ENCODE data around the gene PPP2R2B.
"Not testable (repeated sequence)": the region's sequence is repeated elsewhere in the genome, so short reads cannot be mapped to it uniquely, and the experiment has no call there.

PPP2R2B gene

DNA sequence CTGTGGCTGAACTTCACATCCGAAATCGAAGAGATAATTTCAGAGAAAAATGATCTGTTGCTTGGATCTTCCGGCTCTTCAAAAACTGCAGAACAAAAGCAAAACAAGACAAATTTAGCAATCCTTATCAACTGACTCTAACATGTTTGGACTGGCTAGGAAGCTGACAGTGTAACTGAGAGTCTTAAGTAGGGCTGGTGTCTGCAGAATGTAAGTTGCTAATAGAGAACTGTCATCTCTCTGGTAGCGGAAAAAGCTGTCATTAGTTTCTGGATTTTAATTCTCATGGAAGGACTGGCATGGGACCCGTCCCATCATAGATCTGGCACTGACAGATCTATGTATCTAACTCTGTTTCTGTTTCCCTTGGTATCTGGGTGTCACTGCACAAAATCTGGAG is 278.2 kb downstream of the PPP2R2B start:
- DNase-seq (ENCODE audit: low read depth), result no peak

DNA sequence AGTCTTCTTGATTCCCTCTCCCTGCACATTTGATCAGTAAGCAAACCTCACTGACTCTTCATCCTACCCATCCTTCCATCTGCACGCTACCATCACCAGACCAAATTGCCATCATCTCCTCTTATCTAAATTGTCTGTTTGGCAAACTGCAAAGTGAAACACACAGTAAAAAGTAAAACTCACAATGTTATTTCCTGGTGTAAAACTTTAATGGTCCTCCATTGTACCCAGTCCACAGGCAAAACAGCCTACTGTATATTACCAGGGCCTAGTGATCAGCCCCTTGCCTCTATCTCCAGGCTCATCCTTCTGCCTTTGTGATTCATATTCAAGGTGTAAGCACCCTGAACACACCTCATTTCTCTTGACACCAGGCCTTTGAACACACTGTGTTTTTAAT is 279.3 kb downstream of the PPP2R2B start:
- DNase-seq (ENCODE audit: low read depth), result no peak

DNA sequence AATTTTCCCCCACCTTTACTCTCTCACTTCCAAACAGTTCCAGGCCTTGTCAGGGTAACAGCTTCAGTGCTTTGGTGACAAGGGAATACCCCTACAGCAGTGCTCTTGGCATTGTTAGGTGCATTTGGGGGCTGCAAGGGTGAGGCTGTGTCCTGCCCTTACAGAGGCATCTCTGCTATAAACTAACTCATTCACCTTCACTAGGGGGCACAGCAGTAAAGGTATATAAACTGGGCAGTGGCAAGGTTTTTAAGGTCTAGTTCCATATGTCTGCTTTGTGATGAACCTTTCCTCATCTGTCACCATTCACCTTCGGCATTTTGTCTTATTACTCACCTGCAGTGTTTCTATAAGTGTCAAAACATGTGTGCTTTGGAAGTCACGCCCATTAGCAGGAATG is 283.5 kb downstream of the PPP2R2B start:
- no peak for DNase-seq (ENCODE audit: low read depth)

DNA sequence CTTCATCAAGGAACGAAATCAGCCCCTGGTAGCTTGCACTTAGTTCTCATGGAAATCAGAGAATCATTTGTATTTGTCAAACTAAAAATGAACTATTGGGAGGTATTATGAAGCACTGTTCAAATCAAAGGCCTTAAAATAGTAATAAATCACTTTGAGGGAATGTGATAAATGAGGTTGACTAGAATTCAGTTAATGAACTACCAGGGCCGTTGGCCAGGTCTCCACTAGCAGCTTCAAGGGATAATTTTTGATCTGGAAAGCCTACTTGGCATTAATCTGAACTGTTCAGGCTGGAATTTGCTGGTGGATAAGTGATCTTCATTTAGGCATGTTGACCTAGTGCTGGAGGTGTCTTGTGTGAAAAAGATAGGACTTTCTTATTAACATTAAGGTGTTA is 286.2 kb downstream of the PPP2R2B start:
- no peak for DNase-seq (ENCODE audit: low read depth)

DNA sequence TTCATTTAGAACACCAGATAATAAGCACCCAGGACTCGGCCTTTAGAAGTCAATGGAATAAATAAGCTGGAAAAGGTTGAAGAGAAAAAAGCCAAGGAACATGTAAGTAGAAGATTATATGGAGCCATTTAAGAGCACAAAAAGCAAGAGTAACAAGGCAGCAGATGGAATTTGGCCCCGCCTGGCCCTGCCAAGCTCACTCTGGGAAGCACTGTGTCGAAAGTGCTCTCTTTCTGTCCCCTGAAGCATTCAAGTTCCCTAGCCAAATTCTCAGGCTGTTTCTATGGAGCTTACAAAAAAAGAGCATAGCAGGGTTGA is 289.6 kb downstream of the PPP2R2B start:
- no peak for DNase-seq (ENCODE audit: low read depth)

DNA sequence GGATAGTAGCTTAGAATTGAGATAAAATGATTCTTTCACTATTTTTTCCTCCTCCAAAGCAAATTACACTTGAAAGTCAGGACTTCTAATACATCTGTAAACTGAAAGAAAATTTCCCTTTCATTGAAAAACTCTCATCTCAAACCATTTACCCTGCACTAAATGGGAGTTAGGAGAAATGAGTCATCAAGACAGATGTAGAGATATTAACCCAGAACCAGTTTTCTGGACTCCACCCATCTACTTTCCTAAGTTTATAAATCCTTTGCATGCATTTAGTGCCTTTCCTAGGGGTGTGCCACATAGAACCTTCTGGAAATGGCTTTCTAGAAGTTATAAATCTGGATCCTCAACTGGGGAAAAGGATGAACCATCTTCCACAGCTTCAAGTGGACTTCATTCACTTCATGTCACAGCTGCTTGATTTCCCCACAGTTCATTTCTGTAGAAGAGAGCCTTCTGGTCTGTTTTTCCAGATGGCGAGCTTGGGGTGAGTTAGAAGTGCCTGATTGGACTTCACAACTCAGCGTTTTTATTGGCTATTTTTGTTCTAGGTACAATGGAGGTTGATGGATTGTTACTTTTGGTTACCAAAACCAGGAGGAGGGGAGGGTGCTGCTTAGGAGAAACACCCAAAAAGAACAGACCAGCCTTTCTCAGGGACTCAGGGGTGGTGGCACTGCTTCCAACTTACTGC is 290.1 kb downstream of the PPP2R2B start:
- no peak for DNase-seq (ENCODE audit: low read depth)

DNA sequence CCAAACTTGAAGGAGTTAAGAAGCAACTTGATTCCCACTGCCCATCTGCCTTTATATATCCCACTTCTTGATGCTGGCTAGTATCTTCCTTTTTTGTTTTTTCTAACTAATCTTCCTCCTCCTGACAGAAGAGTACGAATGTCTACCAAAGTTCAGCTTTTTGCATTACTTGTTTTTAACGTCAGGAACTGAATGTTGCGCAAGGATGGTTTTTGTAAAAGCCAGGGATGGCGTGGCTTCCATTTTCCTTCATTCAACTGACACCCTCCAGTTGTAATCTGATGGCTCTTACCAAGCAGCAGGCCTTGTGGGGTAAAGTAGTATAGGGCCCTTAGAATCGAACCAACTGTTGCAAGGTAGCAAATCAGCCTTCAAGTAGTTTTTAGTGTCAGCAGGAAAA is 291.8 kb downstream of the PPP2R2B start:
- no peak for DNase-seq (ENCODE audit: low read depth)

DNA sequence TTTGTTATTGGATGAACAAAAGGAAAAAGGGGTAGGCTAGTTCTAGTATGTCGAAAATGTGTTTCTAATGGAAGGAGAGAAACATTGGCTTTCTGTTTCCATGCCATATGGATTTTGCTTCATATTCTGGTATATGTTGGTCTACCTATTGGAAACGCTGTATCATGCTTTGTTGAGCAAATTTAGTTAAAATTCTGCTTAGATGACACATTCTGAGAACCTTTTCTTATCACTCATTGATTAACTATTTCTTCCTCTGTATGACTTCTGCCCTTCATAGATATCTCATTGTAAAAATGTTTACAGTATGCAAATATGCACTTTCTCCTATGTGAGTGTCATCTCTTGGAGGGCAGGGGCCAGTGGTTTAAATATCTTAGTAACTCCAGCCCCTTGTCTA is 293.8 kb downstream of the PPP2R2B start:
- no peak for DNase-seq (ENCODE audit: low read depth)

DNA sequence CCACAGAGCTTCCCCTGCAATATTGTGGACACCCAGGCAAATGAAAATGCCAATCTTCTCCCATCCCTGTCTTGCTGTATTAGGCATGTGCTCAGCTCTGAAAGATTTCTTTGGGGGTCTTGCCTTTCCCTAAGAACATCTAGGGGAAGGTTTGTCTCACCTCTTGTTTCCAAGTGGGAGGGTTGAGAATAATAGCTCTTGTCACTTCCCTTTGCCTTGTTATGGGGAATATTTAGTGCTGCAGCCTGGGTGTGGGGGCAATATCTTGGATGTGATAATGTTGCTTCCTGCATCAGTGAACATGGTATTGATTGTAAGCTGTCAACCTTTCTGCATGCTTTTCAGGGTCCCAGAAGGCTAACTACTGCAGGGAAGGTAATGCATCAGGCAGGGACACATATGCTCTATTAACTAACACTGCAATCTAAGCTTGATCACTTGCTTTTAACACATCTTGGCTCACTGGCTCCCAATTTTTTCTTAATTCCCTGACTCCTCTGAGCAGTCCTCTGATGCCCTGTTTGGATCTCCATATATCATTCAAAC is 296.4 kb downstream of the PPP2R2B start:
- no peak for DNase-seq (ENCODE audit: low read depth)

DNA sequence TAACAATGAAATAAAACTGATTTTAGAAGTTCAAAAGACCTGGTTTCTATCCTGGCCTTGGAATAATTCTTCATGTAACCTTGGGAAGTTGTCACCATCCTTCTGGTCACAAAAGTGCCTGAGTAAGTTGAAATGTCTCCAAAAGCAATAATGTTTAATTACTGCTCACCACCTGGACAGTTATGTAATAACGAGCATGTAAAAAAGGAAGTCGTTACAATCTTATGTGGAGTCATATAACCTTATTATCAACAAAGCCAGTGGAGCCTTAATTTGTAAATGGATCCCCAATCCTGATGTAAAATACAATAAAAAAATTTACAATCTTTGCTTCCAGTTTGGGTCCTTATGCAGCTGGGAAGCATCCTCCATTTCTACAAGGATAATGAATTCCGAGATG is 298.3 kb downstream of the PPP2R2B start:
- DNase-seq (ENCODE audit: low read depth), result no peak

DNA sequence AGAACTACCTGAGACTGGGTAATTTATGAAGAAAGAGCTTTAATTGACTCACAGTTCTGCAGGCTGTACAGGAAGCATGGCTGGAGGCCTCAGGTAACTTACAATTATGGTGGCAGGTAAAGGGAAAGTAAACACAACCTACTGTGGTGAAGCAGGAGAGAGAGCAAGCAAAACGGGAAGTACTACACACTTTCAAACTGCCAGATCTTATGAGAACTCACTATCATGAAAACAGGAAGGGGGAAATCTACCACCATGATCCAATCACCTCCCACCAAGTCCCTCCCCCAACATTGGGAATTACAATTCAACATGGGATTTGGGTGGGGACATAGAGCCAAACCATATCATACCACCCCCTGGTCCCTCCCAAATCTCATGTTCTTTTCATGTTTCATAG is 303.8 kb downstream of the PPP2R2B start:
- no peak for DNase-seq (ENCODE audit: low read depth)

DNA sequence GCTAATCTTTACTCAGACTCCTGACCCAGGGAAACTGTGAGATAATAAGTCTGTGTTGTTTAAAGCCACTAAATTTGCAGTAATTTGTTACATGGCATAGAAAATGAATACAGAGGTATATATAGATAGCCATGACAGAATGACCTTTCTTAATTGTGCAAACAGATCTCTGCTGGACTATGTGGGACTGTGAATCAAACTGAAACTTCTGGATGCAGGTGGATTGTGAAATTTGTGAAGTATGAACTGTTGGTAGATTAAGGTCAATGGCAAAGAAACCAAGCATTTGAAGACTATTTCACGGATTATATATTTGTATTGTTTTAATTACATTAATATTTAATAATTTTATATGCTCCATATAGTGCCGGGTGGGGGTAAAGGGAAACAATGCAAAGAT is 310.4 kb downstream of the PPP2R2B start:
- no peak for DNase-seq (ENCODE audit: low read depth)

DNA sequence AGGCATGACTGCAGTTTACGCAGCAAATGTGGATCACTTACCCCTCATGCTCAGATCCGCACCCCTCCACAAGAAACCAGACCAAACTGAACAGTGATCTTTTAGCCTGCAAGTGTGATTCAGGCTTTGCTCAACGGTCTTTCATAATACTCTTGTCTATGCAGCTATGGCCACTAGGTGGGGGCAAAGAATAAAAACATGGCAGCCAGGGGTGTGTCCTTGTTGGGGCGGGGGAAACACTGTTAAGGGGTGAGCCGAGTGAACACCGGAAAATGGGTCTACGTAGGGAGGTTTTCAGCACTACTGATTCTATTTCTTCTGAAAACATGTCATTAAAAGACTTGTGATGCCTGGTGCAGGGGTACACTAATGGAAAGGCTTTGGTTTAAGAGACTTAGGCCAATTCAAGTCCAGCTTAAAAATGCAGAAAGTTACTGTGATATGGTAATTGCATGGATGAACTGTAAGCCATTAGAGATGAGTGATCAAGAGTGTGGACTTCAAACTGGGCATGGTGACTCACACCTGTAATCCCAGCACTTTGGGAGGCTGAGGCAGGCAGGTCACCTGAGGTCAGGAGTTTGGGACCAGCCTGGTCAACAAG is 312.7 kb downstream of the PPP2R2B start:
- DNase-seq (ENCODE audit: low read depth), result peak; percentile 42

DNA sequence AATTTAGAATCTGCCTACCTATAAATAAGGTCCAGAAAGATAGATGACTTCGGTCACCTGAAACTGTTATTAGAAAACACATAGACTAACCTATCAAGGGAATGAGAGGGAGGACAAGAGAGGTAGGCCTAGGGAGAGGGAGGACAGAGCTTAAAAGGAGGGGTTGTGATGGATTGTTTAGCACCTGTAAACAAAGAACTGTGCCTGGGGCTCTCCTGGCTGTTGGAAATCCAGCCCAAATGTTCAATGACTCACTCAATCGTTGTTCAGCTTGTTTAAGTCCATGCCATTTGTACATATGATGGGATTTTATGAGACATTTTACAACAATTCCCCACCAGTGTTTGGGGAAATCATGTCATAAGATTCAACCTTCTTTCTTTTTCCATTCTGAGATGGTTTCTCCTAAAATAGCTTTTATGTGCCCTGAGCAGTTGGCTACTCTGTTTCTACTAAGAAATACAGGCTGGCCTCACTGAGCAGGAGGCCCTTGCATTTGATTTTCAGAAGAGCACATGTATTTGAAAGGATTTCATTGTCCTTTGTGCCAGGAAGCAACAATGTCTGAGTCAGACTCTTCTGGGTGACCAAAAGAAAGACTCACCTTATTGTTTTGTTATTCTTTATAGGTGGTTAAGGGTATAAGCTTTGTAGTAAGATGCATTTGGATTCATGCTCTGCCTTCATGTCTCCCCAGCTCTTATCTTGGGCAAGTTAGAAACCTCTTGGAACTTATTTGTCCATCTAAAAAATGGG is 314.4 kb downstream of the PPP2R2B start:
- no peak for DNase-seq (ENCODE audit: low read depth)

DNA sequence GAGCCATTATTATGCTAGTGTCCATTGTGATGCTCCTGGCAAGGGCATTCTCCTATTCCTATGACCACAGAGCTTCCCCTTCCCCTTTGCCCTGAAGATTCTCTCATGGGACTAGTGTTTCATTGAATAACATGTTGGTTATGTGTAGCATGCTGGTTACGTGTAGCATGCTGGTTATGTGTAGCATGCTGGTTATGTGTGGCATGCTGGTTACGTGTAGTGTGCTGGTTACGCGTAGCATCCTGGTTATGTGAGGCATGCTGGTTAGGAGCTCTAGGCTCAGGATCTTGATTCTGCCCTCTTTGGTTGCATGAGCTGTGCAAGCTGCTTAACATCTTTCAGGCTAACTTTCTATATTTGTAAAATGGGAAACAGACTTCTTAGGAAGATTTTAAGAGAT is 316.1 kb downstream of the PPP2R2B start:
- no peak for DNase-seq (ENCODE audit: low read depth)

DNA sequence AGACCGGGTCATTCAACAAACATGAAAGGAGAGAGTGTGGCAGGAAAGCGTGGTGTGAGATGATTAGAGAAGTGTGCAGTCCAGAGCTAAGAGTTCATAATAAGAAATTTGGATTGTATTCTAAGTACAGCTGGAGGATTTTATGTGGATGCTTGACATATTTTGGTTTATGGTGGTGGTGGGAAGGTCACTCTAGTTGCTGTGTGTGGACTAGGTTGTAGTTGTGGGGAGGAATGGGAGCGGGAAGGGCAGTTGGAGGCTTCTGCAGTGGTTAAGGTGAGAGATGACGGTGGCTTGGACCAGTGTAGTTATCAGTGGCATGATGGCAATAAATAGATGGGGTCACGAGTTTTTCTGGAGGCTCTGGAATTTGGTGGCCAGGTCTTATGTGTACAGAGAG is 316.8 kb downstream of the PPP2R2B start:
- no peak for DNase-seq (ENCODE audit: low read depth)

DNA sequence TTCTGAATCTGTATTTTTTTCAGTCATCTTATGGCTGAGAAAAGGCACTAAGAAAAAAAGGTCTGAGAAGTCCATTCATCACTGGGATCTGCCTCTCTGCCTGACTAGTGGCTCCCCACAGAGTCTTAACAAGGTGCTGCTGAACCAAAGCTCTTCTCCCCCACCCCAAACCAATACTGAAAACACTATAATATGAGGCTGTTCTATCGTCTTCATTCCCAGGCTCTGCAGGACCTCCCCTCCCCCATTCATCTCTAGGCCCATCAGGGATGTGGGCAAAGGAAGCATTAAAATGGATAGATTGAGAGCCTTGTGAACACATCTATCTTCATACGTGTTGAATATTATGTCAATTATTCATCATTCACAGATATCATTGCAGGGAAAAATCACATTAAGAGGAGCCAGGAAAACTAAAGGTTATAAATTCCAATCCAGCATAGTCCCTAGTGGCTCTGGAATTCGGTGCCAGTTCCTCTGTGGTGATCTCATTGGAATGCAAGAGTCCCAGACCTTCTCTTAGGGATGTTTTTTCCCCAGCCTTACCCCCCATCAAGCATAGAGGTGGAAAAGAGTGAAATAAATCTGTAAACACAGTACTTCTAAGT is 318.2 kb downstream of the PPP2R2B start:
- no peak for DNase-seq (ENCODE audit: low read depth)

DNA sequence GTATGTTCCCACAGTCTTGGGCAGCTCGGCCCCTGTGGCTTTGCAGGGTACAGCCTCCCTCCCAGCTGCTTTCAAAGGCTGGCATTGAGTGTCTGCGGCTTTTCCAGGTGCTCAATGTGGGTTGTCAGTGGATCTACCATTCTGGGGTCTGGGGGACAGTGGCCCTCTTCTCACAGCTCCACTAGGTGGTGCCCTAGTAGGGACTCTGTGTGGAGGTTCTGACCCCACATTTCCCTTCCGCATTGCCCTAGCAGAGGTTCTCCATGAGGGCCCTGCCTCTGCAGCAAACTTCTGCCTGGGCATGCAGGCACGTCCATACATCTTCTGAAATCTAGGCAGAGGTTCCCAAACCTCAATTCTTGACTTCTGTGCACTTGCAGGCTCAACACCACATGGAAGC is 321.7 kb downstream of the PPP2R2B start:
- not testable (repeated sequence) for DNase-seq (ENCODE audit: low read depth)

DNA sequence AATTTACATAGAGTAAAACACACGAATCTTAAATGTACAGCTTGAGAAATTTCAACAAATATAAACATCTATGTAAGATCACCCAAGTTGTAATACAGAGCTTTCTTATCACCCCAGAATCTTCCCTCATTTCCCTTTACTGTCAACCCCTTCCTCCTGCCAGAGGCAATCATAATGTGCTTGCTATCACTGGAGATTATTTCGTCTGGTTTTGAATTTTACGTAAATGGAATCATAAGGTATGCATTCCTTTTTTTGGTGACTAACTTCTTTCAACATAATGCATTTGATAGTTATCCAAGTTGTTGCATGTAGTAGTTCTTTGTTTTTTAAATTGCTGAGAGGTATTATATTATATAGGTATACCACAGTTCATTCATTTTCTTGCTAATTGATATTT is 325.1 kb downstream of the PPP2R2B start:
- DNase-seq (ENCODE audit: low read depth), result no peak

DNA sequence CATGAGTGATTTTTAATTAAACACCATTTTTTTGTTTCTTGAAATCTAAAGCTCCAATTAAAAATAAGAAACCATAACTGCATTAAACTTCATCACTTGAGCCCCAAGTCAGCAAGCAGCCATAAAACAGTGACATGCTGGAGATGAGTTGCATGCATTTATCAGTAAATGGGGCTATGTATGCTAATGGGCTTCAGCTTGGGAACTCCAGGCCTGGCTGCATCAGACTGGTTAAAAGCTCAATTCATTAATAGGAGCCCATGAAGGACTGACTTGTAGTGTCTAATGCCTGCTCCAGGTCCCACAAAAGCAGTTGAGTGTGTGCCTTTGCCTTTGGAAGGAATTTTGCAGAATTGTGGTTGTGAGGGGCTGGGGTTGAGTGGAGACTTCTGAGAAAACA is 328.9 kb downstream of the PPP2R2B start:
- DNase-seq (ENCODE audit: low read depth), result no peak

DNA sequence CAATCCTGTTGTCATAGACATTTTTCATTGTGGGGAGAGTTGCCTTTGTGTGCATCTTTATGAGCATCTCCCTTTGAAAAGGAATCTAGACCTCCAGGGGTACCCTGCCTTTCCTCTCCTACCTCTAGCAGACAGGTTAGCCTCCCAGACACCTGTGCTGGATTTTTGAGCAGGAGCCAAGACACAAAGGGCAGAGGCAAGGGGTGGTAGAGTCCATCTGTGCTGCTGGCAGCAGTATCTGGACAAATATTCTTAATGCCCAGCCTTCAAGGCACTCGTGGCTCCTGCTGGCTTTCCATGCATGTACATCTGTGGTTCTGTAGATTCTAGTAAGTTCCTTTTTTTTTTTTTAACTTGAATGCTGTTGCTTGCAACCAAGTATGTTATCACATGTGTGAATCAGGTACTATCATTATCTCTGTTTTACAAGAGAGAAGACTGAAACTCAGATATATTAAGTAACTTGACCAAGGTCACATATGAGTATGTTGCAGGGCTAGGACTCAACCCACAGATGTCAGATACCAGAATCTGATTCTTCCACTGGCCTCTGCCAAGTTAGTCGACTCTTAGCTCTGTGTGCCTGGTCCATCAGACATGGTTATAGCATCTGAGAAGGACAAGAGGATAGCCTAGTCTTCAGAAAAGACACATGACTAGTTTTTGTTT is 329.6 kb downstream of the PPP2R2B start:
- DNase-seq (ENCODE audit: low read depth), result no peak

DNA sequence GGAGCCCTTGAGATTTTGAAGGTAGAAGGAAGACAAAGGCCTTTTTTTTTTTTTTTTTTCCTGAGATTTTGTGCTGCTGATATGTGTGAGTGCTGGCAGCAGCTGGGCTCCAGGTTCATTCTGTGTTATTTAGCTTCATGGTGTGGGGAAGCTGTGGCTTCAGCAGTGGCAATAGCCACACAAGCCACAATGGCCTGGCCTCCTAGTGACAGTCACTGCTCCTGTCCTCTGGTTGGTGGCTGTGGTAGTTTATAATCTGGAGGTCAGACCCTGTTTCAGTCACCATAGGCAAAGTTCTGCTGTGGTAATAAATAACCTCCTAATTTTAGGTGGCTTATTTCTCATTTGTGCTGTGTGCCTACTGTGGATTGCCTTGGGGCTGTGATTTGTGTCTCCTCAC is 334.3 kb downstream of the PPP2R2B start:
- DNase-seq (ENCODE audit: low read depth), result no peak
